ENCODE data around the gene PEPD.
"Not testable (repeated sequence)": the region's sequence is repeated elsewhere in the genome, so short reads cannot be mapped to it uniquely, and the experiment has no call there.

The PEPD gene

GRCh38 chr19:33521480-33522370 lies at the start of gene PEPD:
PEPD (minus strand) TSS chr19:33521791; CDS start chr19:33521760, 31 bp downstream.
- DNase-seq (ENCODE audit: low read depth): peak; percentile 86

GRCh38 chr19:33569821-33570220 lies 48.2 kb upstream of the PEPD start:
- DNase-seq (ENCODE audit: low read depth): no peak

- no peak for DNase-seq (ENCODE audit: low read depth)
Observed at GRCh38 chr19:33568706-33569105, 47.1 kb upstream of the PEPD start.

- no peak for DNase-seq (ENCODE audit: low read depth)
Observed at GRCh38 chr19:33564836-33565338, 43.3 kb upstream of the PEPD start.

- no peak for DNase-seq (ENCODE audit: low read depth)
Observed at GRCh38 chr19:33562636-33563035, 41.0 kb upstream of the PEPD start.

- DNase-seq (ENCODE audit: low read depth): not testable (repeated sequence)
Observed at GRCh38 chr19:33561666-33562065, 40.1 kb upstream of the PEPD start.

GRCh38 chr19:33561261-33561660 lies 39.7 kb upstream of the PEPD start:
- no peak for DNase-seq (ENCODE audit: low read depth)

- DNase-seq (ENCODE audit: low read depth): no peak
Observed at GRCh38 chr19:33559996-33560395, 38.4 kb upstream of the PEPD start.

GRCh38 chr19:33558856-33559255 lies 37.3 kb upstream of the PEPD start:
- DNase-seq (ENCODE audit: low read depth): no peak

- no peak for DNase-seq (ENCODE audit: low read depth)
Observed at GRCh38 chr19:33558151-33558550, 36.6 kb upstream of the PEPD start.

- no peak for DNase-seq (ENCODE audit: low read depth)
Observed at GRCh38 chr19:33557720-33558119, 36.1 kb upstream of the PEPD start.

- no peak for DNase-seq (ENCODE audit: low read depth)
Observed at GRCh38 chr19:33557196-33557595, 35.6 kb upstream of the PEPD start.

- DNase-seq (ENCODE audit: low read depth): no peak
Observed at GRCh38 chr19:33556261-33556660, 34.7 kb upstream of the PEPD start.

- DNase-seq (ENCODE audit: low read depth): not testable (repeated sequence)
Observed at GRCh38 chr19:33555726-33556125, 34.1 kb upstream of the PEPD start.

- no peak for DNase-seq (ENCODE audit: low read depth)
Observed at GRCh38 chr19:33554821-33555220, 33.2 kb upstream of the PEPD start.

GRCh38 chr19:33554391-33554790 lies 32.8 kb upstream of the PEPD start:
- no peak for DNase-seq (ENCODE audit: low read depth)

- DNase-seq (ENCODE audit: low read depth): no peak
Observed at GRCh38 chr19:33553530-33554310, 32.1 kb upstream of the PEPD start.

- no peak for DNase-seq (ENCODE audit: low read depth)
Observed at GRCh38 chr19:33552928-33553279, 31.3 kb upstream of the PEPD start.

- no peak for DNase-seq (ENCODE audit: low read depth)
Observed at GRCh38 chr19:33552191-33552927, 30.8 kb upstream of the PEPD start.

- DNase-seq (ENCODE audit: low read depth): no peak
Observed at GRCh38 chr19:33551676-33552075, 30.1 kb upstream of the PEPD start.

GRCh38 chr19:33550768-33551167 lies 29.2 kb upstream of the PEPD start:
- DNase-seq (ENCODE audit: low read depth): no peak

- no peak for DNase-seq (ENCODE audit: low read depth)
Observed at GRCh38 chr19:33547676-33548075, 26.1 kb upstream of the PEPD start.

Measured in fibroblast of gingiva (primary cell).